Stimulated activated CD4-positive, alpha-beta T cell treated with anti-CD3 and anti-CD28 coated beads, TNF-alpha, amount 100 ng/mL, for 1 hour (primary cell): Measurements from ENCODE around the gene NPFFR1.
"Not testable (repeated sequence)": the region's sequence is repeated elsewhere in the genome, so short reads cannot be mapped to it uniquely, and the experiment has no call there.

ENCODE experiments used
- DNase-seq, 3 donors: peaks; one replicate each; pipeline ENCODE4 v3.0.0-alpha.2; 2020; ENCODE audit warnings: low read depth in 3 of 3, low spot score in 1 of 3

The NPFFR1 gene

GRCh38 chr10:70256463-70256862 lies 27.3 kb downstream of the NPFFR1 start:
- no peak for DNase-seq

- no peak for DNase-seq
Observed at GRCh38 chr10:70255329-70256299, 28.2 kb downstream of the NPFFR1 start.

GRCh38 chr10:70254778-70255328 lies 29.0 kb downstream of the NPFFR1 start:
- no peak for DNase-seq

DNA sequence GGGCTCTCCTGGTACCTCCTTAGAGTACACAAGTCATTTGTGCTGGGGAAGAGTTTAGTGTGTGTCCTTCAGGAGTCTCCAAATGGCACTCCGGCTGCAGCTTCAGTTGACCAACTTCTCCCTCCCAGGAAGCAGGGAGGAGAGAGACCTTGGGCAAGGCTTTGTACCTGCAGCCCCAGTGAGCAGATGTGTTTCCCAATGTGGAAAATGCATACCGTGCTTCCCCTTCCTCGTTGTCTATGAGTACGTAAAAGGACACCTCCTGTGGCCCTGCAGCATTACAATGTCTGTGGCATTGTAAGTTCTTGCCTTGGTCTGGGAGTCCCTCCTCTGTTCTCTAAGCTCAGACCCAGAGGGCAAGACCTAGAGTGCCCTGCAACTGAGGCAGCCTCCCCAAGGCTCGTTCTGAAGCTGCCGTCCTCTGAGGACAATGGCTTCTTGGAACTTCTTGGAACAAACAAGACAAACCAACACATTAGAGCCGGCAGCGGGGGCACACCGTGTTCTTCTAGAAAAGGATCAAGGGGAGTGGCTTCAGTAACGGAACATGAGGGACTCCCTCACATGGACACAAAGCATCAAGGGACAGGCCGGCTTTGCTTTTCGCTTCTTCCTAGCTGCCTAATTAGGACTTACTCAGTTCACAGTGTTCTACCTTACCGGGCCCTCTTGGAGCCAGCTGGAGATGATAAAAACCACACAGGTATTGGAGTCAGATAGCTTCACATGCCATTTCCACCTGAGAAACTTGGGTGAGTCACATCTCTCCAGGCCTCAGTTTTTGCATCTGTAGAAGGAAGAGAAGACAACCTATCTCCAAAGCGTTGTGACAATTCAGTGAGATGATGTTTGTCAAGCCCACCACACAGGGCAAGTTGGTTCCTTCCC lies 29.7 kb downstream of the NPFFR1 start:
- DNase-seq: no peak

DNA sequence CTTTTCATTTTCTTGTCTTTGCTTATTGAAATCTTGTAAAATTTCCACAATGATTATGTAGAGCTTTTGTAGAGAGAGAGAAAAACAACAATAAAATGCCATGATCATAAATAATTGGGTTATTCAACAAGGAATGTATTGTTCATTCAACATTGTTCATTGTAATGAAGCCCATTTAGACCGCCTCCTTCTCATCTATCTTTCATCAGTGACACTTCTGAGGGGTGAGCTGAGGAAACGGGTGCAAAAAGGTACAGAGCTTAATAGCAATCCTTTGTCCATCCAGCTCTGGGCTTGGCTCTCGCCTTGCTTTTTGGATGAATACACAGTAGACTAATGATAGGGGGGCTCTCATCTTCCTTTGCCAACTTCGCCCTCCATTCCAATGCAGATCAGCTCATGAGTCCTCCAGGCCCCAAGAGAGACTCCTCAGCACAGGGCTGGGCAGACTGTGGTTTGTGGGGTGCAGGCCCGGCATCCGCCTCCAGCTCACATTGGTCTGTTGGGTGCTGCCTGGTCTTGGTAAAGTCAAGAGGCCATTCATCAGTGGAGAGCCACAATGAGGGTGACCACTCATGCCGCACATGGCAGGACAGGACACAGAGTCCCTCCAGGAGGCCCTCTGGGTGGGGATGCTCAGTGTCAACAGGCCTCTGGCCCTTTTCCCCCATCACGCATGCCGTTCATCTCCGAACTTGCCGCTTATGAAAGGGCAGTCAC lies 32.7 kb downstream of the NPFFR1 start:
- no peak for DNase-seq

DNA sequence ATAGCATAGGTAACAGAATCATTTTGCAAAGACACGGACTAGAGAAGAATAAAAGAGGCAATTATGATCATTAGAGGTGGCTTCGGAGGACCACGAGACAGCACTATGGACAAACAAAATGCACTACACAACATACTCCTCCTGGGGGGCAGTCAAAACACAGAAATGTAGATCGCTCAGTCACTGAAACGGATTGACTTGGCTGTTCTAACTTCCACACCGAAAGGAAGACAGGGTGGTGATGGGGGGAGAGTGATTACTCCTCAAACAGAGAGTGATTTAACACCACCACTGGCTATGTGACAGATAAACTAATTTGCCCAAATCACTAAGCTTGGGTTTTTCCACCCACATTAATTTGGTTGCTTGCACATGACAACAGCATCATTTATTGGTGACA lies 36.4 kb downstream of the NPFFR1 start:
- no peak for DNase-seq

DNA sequence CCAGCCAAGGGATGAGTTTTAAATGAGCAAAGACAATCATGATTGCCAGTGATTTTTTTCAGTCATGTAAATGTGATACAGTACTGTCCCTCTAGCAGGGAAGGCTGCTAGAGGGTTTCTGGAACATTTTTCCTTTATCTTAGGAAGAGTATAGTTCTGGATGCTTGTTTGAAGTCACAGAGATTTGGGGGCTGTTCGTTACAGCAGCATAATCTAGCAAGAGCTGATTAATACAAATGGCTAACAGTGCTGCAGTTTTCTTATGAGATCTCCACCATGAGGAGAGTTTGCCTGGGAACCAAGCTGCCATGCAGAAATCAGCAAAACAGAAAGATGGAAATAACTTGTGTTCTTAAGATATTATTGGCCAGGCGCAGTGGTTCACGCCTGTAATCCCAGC lies 42.7 kb downstream of the NPFFR1 start:
- no peak for DNase-seq

- DNase-seq: not testable (repeated sequence)
Observed at GRCh38 chr10:70239986-70240385, 43.8 kb downstream of the NPFFR1 start.

GRCh38 chr10:70239077-70239976 lies 44.5 kb downstream of the NPFFR1 start:
- not testable (repeated sequence) for DNase-seq

DNA sequence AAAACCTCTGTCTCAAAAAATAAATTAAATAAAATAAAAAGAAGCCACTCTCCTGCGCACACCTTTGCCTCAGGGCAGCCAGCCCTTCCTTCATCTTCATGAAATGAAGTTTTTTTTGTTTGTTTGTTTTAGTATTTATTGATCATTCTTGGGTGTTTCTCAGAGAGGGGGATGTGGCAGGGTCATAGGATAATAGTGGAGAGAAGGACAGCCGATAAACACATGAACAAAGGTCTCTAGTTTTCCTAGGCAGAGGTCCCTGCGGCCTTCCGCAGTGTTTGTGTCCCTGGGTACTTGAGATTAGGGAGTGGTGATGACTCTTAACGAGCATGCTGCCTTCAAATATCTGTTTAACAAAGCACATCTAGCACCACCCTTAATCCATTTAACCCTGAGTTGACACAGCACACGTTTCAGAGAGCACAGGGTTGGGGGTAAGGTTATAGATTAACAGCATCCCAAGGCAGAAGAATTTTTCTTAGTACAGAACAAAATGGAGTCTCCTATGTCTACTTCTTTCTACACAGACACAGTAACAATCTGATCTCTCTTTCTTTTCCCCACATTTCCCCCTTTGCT lies 45.8 kb downstream of the NPFFR1 start:
- DNase-seq: not testable (repeated sequence)

- DNase-seq: no peak
Observed at GRCh38 chr10:70234668-70235447, 48.9 kb downstream of the NPFFR1 start.

- DNase-seq: no peak
Observed at GRCh38 chr10:70233939-70234300, 49.9 kb downstream of the NPFFR1 start.

DNA sequence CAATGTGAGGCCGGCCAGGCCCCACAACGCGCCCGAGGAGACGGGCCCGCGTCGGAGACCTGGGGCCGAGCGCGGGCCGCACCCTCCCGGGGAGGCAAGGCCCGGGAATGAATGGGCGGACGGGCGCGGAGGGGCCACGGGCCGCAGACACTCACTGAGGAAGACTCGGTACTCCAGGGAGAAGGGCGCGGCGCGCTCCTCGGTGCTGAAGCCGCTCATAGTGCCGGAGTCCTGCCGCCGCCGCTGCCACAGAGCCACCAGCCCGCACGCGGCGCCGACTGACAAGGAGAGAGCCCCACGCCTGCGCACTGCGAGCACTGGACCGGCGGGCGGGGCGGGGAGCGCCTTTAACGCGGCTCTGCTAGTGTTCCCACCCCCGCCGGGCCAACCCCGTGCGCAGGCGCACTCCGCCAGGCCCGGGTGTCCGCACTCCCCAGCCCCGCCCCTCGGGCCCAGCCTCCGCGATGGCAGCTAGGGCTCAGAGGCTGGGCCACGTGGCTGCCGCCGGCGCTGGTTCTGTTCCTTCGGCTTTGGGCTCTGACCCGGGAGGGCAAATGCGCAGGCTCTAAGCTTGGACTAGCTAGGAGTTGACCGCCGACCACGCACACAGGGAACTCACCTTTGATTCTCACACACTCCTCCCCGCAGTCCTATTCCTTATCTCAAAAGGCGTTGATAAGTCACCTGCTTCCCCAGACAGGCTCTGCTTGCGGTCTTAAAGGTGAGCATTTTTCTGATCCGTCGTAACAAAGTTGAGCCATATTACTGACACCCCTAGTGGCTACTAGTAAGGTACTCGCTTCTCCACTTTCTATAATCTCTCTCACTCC lies 50.5 kb downstream of the NPFFR1 start, which contains the start of gene PPA1:
Gene PPA1 (minus strand): TSS at position 321 of the 830 bp plus-strand sequence. CDS start 102 bp downstream, at position 219.
- DNase-seq: peak; percentile 98 to 99 (median 98)

DNA sequence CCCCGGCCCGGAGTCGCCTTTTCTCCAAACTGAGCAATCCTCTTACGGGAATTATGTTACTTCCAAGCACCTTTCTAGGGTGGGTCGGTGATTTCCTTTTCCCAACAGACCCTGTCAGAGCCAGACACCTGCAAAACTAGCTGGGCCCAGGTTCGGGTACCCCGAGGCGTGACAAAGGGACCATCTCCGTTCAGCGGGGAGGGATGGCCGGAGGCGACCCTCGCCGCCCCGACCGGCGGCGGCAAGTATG lies 51.0 kb downstream of the NPFFR1 start:
- peak in 1 of 3 donors; percentile 17 for DNase-seq

DNA sequence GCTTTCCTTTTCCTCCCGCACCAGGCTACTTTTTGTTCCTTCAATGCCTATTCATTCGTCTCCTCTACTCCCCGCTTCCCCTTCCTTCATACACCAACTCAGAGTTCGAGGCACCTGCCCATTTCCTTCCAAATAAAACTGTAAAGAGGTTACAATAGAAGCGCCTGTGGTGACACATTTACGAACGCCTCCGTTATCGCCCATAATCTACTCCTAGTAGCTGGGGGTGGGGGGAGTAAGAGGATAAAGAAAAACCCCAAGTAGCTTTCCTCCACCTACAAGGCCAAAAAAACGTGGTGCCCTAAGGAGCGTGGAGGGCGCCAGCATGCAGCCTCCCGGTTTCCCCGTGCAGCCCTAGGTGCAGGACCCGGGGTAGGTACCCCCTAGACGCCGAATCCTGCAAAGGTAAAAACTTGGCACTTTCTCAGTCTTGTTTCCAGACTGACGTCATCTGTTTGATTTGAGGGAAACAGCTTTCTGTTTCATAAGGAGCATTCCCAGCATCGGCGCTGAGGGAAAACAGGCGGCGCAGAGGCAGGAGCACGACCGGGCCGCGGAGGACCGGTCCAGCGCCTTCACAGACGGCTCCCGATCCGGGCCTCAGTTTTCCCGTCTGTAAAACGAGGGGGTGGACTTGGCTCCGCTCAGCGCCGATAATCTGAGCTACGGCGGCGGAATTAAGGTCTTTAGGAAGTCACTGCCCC lies 51.5 kb downstream of the NPFFR1 start:
- DNase-seq: peak in 1 of 3 donors; percentile 16

- no peak for DNase-seq
Observed at GRCh38 chr10:70228491-70228890, 55.3 kb downstream of the NPFFR1 start.

GRCh38 chr10:70227548-70228320 lies 56.1 kb downstream of the NPFFR1 start:
- no peak for DNase-seq
